Sigmoid colon (tissue), 4 donors: Measurements from ENCODE around the gene SGCD.

Source experiments
- POLR2A ChIP-seq, 2 donors: fragments of 450-650 bp; IDR thresholded peaks; one replicate each; pipeline ENCODE4 v1.6.1; 2016; ENCODE audit warnings: antibody characterized with exemption in 2 of 2, mild to moderate bottlenecking in 2 of 2, moderate library complexity in 2 of 2
- POLR2AphosphoS5 ChIP-seq, 4 donors: sonication (generic); formaldehyde crosslinking; IDR thresholded peaks; one replicate each; pipeline ENCODE4 v1.6.1; 2017; ENCODE audit warnings: antibody characterized with exemption in 4 of 4
- TF ChIP-seq, protein P1 (sequence below), 4 experiments: fragments of 450-650 bp in 3 of 4; fragments of 200-600 bp in 1 of 4; IDR thresholded peaks; one replicate each; pipeline ENCODE4 v1.5.1; 2016 to 2019; ENCODE audit warnings: antibody characterized with exemption in 4 of 4, mild to moderate bottlenecking in 3 of 4, moderate library complexity in 2 of 4

DNA sequence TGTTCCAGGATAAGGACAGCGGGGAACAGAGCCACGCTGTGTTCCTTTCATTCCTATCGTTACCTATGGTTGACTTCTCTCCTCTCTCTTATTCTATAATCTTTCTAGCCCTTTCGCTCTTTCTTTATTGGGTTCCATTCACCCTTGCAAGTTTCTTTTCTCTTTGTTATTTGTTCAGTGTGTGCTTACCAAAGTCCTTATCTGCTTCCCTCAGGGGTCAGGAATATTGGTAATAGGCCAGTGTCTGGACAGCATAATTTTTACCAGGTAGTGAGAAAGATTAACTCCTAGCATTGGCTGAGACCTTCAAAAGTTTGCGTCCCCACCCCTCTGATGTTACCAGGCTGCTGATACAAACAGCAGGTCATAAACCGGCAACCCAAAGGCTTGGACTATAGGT lies 4.9 kb downstream of the SGCD start:
- TF ChIP-seq POLR2AphosphoS5 (IDR thresholded peaks at IDR 0.05) (no peak), POLR2A (IDR thresholded peaks at IDR 0.05) (no peak)
- TF ChIP-seq, protein P1, sequence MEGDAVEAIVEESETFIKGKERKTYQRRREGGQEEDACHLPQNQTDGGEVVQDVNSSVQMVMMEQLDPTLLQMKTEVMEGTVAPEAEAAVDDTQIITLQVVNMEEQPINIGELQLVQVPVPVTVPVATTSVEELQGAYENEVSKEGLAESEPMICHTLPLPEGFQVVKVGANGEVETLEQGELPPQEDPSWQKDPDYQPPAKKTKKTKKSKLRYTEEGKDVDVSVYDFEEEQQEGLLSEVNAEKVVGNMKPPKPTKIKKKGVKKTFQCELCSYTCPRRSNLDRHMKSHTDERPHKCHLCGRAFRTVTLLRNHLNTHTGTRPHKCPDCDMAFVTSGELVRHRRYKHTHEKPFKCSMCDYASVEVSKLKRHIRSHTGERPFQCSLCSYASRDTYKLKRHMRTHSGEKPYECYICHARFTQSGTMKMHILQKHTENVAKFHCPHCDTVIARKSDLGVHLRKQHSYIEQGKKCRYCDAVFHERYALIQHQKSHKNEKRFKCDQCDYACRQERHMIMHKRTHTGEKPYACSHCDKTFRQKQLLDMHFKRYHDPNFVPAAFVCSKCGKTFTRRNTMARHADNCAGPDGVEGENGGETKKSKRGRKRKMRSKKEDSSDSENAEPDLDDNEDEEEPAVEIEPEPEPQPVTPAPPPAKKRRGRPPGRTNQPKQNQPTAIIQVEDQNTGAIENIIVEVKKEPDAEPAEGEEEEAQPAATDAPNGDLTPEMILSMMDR (IDR thresholded peaks at IDR 0.05): no peak
